Hematopoietic multipotent progenitor cell treated with erythropoietin and hydrocortisone succinate and interleukin-3 and kit ligand, for 4 days (in vitro differentiated cells): ENCODE measurements around the gene TTC39B.
A peak's percentile ranks its signal among the peaks of the same experiment; 100 is the strongest.

Source experiments
- DNase-seq: peaks from one replicate; pipeline ENCODE4 v3.0.0-alpha.2; 2015

Gene TTC39B

DNA sequence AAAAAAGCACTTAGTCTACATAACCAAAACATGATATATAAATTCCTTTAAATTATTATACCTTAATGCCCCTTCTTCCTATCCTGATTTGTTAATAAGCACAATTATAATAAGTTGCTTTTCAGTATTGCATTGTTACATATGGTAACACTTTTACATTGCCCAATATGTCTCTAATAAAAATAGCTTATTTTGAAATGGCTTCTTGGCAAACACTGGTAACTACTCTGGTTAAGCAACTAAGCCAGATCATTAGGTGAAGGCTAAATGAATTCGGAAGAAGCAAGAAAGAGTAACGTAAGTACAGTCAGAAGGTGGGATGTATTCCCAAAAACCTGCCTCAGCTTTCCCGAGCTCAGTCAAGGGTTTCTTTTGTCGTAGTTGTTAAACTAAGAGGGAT is 85.3 kb downstream of the TTC39B start:
- no peak for DNase-seq

DNA sequence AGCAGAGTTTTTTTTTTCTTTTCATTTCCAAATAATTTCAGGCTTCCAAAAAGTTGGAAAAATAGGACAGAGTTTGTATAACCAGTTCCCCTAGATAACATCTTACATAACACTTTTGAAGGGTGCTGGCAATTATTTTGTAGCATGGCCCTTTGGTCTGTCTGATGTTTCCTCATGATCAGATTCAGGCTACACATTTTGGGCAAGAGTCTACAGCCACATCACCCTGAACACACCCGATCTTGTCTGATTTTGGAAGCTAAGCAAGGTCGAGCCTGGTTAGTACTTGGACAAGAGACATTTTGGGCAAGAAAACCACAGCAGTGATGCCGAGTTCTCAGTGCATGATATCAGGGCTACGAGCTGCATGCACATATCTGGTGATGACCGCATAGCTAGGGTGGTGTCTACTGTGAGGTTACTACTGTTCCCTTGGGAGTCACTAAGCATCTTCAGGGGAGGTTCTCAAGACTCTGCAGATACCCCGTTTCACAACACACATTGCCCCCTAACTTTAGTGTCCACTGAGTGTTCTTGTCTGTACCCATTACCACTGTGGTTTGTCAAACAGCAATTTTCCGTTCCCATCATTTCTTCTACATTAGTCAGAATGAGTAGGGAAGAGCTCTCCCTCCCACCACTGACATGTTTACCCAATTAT is 86.2 kb downstream of the TTC39B start:
- DNase-seq: no peak

DNA sequence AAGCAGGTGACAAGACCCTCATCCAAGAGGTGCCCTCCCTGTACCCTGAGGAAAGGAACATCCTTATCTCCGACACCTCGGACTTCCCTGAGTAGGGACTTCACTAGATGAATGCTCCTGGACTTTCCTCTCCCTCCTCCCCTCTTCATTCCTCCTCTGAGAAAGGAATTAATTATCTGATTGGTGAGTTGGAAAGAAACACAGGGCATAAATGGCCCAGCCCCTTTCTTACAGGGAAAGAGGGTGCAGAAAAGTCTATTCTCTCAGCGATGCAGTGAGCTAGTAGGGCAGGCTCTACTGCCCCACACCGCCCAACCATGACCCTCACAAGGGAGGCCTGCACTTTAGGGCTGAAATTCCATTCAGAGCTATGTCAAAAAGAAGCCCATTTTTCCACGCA is 87.5 kb downstream of the TTC39B start:
- no peak for DNase-seq

DNA sequence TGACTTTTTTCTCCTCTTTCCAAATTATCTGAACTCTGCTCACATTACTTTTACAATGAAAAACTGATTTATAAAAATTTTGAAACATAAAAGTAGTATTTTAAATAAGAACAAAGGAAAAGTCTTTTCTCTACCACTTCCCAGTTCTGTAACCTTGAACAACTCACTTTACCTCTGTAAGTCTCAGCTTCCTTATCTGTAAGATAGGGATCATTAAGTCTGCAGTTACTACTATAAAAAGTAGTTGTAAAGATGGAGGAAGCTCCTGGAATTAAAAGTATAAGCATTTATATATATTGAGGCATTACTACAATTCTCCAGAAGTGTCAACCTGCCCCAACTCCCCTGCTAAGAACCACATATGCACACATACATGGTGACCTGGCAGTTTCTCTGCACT is 88.0 kb downstream of the TTC39B start:
- no peak for DNase-seq

DNA sequence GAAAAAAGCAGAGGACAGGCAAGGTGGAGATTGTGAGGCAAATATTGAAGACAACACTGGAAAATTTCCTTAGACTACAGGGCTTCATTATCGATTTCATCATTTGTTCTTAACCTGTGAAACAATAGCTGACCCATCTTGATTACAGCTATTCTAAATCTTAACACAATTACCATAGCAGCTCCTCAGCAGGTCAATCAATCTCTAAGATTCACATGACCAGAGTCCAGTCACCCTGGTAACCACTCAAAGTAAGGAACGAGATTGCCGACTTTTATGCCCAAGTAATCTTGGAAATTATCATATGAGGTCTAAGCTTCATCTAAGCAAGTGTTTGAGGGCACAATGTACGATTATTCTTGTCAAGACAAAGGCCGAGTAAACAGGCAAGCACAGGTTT is 93.8 kb downstream of the TTC39B start:
- no peak for DNase-seq

DNA sequence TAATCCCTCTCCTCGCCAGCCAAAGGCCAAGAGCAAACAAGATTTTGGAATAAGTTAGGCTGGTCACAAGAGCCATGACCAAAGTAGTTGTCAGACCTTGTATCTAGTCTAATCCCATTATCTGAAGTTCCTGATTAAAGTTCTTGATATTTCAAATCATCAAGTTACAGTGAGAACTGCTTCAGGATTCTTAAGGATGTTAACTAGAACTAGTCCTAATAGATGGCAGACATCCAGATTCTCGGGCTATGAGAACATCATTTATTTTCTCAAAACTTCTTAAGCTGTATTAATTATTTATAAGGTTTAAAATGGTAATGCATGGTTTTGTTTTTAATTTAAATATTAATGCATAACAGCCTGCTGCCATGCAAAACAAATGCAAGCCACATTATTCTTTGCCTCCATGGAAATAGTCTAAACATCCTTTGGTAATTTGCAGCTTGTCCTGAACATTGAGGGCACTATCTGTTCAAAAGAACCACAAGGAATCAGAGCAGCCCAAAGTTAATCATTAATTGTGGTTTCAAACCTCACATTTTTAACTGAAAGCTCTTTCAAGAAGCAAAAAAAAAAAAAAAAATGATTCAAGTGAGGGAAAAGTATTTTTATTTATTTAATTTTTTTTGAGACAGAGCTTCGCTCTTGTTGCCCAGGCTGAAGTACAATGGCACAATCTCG is 95.1 kb downstream of the TTC39B start:
- no peak for DNase-seq

DNA sequence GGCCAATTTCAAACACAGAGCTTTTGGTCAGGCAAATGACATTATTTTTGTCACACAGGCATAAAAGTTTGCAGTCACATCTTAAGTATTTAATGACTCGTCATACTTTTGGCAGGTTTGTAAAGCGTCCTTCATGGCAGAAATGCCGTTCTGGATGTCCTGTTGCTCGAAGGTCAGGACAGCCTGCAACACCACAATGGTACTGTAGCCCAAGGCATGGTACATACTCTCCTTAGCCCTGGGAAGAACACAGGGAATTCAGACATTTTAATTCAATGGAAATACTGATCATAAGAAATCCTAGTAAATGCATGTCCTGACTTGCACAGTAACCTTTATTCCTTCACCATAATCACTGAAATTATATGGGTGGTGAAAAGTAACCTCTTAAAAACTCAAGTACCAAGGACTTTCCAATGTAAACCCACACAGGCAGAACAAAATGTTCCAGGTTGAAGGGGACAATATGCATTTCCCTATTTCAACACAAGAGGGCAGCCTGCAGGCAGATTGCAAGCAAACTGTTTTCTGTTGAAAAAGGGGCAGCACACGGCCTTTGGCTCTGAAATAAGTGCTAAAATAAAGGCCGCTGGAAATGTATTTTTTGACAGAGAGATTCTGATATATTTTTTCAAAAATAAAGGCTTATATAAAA is 95.7 kb downstream of the TTC39B start:
- peak; percentile 87 for DNase-seq

DNA sequence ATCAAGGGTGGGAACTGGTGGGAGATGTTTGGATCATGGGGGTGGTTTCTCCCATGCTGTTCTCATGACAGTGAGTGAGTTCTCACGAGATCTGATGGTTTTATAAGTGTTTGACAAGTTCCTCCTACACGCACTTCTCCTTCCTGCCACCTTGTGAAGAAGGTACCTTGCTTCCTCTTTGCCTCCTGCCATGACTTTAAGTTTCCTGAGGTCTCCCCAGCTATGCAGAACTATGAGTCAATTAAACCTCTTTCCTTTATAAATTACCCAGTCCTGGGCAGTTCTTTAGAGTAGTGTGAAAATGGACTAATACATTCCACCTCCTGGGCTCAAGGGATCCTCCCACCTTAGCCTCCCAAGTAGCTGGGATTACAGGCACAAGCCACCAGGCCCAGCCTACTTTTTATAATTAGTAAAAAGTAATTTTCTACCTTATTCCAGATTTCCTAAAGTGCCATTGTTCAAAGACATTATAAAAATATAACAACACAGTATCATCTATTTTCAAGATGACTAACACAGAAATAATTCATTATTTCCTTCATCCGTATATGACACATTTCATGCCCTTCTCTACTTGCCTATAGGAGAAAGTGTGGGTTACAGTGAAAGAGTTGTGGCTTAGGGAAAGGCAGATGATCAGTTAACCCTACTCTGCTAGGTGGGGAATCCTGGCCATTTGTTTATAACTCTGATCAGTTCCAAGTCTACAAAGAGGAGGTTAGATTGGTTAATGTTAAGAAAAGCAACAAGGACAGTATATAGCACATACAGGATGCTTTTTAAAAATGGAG is 99.9 kb downstream of the TTC39B start:
- peak; percentile 26 for DNase-seq

DNA sequence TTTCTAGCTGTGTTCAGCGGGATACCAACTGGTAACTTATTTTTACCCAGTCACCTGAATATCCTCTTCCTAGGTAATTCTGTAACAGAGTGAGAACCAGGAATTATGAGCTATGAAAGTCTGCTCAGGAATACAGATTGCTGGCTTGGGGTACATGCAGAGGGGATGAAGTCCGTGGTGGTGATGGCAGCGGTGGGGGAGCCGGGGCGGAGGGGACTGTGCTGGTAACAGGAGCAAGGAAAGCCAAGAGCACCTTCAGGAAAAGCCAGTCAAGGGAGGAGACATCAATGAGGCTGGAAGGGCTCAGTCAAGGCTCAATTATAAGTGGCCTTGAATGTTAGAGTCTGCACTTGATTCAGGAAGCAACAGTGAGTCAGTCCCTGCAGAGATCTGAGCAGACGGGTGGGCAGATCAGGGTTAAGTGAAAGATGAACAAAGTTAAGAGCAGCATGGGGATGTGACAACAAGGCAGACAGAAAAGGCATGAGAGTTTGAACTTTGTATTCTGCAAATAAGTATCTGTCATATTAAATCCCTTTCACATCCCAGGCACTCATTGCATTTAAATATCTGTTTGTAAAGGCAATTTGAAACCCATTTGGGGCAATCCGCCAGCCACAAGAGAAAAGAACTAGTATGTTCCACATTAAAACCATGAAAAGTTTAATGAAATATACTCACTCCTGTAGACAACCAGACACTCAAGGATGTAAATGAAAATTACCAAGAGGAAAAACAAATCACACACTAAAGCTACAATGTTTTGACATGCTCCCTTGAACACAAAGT is 101.2 kb downstream of the TTC39B start:
- DNase-seq: no peak

DNA sequence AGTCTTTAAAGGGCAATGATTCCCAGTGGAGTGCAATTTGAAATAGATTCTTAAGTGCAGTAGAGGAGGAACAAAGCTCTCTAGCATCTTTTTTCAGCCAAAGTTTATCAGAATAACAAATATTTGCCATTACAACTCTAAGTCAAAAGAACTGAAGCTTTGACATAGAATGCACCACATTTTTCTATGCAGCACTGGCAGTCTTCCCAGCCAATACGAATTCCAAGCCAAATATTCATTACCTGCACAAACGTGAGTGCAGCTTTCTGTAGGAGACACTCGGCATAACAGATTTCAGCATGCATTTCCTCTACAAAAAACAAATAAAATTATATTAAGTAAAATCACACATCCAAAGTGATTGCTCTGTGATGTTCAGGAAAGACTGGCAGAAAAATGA is 103.4 kb downstream of the TTC39B start:
- DNase-seq: no peak

DNA sequence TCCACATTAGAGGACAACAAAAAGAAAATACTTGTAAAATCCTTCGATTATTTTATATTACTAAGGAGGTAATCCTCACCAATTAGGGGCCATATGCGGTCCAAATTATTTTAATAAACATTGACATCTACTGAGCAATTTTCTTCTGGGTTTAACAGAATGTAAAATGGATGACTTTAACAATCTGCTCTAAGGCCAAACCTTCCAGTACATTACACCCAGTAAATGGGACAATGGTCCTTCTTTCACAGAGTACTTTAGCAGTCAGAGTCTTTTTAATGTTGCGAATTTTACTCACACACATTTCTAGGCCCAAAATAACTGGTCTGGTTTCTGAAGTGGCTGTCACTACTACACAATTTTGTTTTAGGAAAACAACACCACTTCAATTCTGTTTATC is 106.9 kb downstream of the TTC39B start:
- no peak for DNase-seq

DNA sequence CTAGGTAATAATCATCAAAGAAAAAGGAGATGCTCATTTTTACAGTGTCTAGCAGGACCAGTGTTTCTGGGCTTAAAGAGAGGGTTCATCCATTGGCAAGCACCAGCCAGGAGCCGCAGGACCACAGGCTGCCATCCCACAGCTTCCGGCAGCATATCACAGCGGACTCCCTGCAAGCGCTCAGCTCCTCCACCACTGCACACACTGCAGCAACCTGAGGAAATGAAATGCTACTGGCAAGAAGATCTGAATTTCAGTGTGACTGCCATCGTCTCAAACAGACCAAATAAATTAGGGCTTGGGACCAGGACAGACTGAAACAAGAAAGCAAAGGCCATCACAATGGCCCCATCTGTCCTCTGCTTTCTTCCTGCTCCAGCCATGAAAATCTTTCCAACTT is 114.2 kb downstream of the TTC39B start:
- DNase-seq: no peak

DNA sequence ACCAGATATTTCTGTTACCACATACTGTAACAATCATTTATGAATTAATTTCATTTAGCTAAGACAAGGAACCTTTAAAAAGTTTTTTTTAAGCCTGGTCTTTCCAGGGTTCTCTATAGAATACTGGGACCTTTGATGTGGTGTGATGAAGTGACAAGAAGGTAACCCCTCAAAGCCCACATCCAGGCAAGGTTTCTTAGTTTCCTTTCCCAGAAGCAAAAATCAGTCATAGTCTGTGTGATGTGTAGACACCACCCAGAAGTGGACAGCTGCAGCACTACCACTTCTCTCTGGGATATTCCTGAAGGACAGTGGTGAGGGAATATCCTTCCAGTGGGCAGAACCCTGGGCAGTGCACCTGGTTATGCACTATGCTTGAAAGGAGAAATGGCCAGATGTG is 115.6 kb downstream of the TTC39B start:
- DNase-seq: no peak

DNA sequence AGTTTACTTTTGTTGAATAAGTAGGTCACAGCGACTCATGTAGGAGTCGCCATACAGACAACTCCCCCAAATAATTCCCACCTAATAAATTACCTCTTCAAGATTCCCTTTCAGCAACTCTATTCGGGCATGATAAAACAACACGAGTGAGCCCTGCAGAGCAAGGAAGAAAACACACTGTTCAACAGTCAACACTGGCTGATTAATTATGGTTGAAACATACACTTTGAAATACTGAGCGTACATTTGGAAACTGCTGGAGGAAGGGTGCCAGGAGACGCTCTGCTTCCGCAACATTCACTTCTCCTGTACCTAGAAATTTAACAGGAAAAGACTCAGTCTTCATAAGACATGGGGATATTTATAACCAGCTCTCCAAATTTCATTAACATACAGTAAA is 117.5 kb downstream of the TTC39B start:
- DNase-seq: no peak

DNA sequence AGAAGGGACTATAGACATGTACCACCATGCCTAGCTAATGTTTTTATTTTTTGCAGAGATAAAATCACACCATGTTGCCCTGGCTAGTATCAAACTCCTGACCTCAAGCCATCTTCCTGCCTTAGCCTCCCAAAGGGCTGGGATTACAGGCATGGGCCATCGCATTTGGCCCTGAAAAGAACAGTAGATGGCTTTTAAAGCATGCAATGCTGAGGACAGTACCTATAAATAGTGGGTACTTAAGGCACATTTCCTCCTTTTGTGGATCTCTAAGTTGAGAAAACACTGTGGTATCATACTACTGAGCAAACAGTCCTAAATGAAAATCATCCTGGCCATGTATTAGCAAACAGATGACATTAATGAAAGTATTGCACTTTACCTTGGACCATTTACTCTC is 119.4 kb downstream of the TTC39B start:
- DNase-seq: no peak

DNA sequence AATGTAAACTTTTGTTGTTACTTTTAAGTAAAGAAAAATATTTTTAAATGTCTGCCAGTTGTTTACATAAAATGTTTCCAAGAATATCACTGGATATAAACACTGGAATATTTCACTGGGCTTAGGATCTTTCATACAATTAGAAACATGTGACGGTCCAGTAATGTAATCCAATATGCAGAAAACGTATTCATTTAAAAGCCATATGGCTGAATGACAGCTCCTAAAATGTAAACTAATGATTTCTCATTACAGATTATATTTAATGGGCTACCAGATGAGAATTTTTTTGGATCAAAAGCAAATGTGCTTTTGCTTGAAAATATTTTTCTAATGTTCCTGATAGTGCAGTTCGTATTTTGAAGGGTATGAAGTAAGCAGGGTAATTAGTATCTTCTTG is 124.3 kb downstream of the TTC39B start:
- no peak for DNase-seq

DNA sequence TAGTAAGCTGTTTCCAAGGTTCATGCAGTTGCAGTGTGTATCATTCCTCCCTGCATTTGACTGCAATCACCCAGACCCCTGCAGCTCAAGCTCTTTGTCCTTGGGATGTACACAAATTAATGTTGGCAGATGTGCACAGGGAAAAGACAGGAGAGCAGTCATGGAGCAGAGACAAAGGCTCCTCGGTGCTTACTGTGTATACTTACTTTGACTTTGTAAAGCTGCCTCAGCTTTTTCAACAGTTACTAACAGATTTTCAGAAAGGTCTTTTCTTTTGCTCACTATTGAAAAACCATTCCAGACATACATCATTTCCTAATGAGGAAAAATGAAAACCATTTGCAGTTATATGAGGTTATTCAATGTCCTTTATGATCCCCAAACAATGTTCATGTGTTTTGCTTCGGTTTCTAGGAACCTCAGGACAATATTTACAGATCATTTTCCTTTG is 124.9 kb downstream of the TTC39B start:
- no peak for DNase-seq

DNA sequence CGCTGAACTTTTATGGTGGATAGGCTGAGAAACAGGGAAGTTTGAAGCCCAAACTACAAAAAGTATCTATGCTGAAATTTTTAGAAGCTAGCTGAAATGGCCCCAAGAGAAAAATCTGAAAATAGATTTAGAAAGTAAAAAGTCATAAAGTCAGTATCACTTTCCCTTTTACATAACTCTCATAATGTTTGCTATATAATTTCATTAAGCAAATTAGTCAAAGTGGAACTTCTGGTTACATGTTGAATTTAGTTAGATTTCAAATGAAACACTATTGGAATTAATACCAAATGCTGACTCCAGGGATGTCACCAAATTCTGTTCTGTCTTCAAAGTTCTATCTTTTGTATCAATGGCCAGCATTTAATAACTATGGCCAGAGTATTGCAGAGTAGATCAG is 126.9 kb downstream of the TTC39B start:
- no peak for DNase-seq

DNA sequence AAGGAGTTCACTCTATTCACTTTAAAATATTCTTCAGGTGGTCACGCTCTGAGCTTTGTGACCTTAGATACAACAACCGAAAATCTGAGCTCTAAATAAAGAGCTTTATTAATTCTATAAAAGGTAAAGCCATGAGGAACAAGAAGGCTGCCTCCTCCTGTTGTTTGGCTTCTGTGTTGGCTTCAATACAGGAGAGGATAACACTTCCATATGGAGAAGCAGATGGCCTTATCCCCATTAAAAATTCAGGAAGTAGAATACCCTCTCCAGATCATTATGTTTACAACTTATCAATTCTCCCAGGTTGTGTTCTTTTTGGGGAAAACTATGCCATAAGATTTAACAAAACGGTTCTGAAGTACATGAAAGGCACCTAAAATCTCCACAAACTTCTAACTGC is 128.4 kb downstream of the TTC39B start:
- no peak for DNase-seq

DNA sequence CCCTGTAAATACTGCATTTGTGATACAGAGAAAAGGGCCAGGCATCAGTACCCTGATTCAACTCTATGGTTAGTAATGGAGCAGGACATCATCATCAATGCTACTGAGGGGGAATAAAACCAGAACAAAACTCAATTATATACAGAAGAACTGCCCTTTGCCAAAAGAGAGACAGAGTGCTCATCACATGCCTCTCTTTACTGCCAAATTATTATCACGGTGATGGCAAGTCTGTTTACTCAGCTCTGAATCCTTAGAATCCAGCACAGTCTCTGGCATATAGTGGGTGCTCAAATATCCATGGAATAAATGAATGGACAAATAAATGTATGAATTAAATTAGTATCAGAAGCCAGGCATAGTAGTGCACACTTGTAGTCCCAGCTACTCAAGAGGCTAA is 130.2 kb downstream of the TTC39B start:
- no peak for DNase-seq

DNA sequence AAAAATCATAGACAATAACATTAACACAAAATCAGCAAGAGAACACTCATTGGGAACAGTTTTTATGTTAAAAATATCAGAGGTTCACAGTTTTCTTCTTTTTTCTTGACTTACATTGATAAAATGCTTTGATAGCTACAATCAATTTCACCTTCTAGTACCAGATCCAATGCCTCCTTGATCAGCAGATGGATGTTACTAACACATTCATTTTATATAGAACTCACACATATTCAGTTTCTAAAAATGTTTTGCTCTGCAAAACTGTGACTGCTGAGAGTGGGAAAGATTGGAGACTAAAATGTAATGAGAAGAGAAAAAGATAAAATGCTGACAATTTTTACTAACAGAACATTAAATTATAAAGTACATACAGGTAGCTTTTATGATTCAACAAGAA is 143.1 kb downstream of the TTC39B start:
- DNase-seq: no peak

DNA sequence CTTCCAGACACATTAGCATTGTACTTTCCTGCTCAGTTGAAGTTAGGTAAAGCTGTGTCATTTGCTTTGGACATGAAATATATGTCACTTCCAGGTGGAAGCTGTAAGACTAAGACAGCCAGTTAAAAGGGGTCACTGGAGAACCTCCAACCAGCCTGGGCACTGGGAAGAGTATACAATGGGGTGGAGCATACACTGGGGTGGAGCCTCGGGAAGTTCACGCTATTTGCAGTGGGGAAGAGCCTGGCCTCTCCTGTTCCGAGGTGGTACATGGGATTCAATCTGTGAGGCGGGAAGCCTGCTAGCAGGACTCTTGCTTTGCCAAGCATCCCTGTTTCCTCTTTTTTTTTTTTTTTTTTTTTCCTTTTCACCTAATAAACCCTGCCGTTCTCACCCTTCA is 145.3 kb downstream of the TTC39B start:
- no peak for DNase-seq

DNA sequence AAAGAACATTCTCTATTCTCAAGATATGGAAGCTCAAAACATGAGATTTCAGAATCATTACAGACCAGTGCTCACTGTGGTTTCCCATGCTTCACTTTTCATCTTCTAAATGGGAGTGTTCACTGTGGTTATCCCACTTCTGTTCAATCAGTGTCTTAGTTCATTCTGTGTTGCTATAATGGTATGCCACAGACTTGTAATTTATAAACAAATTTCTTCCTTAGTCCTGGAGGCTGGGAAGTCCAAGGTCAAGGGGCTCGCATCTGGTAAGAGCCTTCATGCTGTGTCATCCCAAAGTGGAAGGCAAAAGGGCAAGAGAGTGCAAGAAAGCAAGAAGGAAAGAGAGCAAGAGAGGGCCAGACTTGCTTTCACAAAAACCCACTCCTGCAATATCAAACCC is 146.3 kb downstream of the TTC39B start:
- no peak for DNase-seq
